ENCODE results near the gene PSMB10.
"Not testable (repeated sequence)": the region's sequence is repeated elsewhere in the genome, so short reads cannot be mapped to it uniquely, and the experiment has no call there.

PSMB10 gene

GRCh38 chr16:67924140-67924906 is 12.3 kb downstream of the PSMB10 start:
- no peak for DNase-seq

DNA sequence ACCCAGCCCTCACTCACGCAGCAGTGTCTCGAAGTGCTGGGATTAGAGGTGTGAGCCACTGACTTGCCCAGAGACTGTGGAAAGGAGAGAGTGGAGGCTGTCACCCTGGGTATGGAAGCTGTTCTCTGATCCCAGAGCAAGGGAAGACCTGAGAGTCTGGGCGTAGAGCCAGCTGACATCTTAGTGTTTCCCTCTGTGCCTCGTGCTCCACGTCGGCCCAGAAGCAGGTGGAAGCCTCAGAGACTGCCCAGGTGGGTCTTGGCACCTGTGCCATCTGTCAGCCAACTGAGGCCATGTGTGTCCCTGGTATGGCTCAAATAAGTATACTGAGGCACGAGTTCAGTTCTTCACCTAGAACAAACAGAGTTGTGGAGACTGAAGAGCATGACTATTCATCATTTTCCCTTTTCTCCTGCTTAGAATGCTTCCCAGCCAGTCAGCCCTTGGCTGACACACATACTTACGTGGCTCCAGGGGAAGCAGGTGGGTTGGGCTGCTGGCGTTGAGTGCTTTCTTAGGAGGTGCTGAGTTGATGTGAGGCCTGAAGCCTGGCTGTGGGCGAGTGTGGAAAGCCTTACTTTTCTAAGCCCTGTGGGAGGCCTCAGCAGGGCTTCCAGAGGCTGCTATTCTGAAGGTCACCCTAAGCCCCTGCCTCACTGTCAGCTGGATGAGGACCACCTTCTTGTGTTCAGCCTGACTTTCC is 13.1 kb downstream of the PSMB10 start:
- no peak for DNase-seq

- no peak for DNase-seq
These were observed 13.9 kb downstream of the PSMB10 start for GRCh38 chr16:67922740-67923139.

DNA sequence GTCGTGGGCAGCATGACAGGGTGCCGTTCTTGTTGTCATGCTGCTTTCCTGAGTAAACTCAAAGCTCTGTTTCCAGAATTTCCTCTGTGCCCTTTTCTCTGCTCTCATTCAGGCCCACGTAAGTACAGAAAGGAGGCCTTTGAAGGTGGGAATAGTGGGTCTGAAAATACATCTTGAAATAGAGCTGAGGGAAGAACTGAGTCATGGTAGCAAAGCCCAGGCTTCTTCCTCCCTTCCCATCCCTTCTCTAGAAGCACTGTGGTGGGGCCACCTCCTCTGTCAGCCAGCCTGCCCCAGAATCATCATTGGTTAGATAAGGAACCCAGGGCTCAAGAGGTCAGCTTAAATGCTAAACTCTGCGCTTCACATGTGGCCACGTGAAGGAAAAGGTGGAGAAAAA is 14.4 kb downstream of the PSMB10 start:
- peak; percentile 44 for DNase-seq

- DNase-seq: peak; percentile 24
These were observed 16.9 kb downstream of the PSMB10 start for GRCh38 chr16:67919622-67920221.

DNA sequence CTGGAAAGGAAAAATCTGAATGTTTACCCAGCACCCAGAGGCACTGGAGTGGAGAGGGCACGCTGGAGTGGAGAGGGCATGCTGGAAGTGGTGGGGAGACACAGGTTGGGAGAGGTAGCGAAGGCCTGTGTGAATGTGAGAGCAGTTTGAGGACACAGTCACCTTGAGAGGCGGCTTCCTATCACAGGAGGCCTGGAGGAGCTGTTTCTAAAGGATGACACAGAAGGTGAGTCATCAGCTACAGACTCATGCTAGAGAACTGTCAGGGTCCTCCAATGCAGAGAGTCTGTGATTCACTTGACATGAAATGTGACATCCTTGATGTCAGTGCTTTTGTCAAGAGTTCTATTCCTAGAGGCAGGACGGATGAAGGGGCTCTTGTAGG is 18.8 kb downstream of the PSMB10 start:
- peak; percentile 13 for DNase-seq

DNA sequence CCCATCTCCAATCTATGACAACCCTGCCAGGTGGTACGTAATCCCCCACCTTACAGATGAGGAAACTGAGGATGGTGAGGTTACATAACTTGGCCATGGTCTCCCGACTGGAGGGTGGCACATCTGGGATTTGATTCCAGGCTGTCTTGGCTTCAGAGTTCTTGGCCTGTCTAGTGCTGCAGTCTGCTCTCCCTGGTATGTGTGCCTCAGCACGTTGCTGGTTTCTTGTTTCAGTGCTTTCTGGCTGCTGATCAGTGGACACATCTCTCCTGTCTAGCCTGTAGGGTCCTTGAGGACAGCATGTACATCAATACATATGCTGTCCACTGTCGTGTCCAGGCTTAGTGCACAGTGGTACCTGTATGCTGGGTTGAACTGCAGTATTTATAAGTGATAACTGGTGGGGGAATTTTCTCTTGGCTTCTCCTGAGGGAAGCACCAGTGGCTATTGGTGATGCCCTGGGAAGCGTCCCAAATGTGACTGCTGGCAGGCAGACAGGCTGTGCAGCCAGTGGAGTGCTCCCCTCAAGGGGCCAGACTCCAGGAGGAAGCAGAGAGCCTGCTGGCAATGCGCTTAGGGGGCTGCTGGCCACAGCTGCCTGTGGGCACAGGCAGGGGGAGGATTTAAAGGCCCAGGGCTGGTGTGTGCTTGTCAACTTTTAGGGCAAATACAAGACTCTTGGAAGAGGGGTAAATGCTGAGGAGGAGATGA is 19.4 kb downstream of the PSMB10 start:
- no peak for DNase-seq

DNA sequence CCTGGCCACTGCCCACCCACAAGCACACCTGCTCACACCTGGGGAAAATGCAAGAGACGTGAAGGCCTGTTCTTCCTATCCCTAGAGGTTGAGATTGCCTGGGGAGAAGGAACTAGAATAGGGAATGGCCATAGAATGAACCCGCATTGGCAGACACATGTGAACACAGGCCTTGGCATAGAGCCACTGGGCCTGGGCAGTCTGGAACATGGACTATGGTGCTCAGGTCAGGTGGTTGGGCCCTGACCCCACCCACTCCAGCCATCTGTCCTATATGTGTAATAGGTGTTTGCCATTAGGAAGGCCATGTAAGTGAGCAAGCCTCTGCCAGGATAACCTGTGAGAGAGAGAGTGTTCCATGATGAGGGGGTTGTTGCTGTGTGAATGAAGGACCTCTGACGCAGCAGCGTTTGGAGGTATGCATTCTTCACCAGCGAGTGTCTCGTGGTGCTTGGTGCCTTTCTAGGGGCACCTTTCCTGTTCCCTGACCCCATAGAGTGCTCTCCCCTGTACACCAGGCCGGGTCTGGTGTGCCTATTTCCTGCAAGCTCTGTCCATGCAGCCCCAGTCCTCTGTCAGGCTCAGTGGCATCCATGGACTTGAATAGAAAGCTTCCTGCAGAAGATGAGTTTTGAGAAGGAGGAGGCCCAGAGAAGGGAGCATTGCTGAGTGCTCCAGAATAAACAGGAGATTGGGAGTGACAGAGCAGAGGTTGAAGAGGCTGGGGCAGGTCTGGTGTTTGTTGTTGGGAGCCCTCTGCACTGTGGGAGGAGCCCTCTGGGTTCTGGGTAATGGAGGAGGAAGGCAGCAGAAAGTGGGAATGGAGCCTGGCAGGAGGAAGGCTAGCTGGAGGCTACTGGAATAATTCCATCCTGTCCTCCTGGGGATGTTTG is 20.6 kb downstream of the PSMB10 start:
- DNase-seq: no peak

DNA sequence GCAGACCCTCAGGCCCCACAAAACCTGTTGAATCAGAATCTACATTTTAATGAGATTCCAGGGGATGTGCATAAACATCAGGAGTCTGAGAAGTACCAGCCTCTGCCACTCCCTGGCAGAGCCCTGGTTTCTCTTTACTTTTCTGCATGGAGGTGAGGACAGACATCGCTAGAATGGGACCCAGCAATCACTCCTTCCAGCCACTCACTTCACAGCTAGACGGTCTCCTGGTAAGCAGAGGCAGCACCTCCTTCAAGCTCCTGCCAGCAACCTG is 21.2 kb downstream of the PSMB10 start:
- not testable (repeated sequence) for DNase-seq

GRCh38 chr16:67914758-67915495 is 21.7 kb downstream of the PSMB10 start:
- DNase-seq: no peak

GRCh38 chr16:67910158-67910557 is 26.5 kb downstream of the PSMB10 start:
- no peak for DNase-seq

DNA sequence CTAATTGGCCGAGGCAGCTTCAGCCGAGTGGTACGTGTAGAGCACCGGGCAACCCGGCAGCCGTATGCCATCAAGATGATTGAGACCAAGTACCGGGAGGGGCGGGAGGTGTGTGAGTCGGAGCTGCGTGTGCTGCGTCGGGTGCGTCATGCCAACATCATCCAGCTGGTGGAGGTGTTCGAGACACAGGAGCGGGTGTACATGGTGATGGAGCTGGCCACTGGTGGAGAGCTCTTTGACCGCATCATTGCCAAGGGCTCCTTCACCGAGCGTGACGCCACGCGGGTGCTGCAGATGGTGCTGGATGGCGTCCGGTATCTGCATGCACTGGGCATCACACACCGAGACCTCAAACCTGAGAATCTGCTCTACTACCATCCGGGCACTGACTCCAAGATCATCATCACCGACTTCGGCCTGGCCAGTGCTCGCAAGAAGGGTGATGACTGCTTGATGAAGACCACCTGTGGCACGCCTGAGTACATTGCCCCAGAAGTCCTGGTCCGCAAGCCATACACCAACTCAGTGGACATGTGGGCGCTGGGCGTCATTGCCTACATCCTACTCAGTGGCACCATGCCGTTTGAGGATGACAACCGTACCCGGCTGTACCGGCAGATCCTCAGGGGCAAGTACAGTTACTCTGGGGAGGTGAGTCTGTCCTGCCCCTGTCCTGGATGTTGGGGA is 27.5 kb downstream of the PSMB10 start:
- no peak for DNase-seq

DNA sequence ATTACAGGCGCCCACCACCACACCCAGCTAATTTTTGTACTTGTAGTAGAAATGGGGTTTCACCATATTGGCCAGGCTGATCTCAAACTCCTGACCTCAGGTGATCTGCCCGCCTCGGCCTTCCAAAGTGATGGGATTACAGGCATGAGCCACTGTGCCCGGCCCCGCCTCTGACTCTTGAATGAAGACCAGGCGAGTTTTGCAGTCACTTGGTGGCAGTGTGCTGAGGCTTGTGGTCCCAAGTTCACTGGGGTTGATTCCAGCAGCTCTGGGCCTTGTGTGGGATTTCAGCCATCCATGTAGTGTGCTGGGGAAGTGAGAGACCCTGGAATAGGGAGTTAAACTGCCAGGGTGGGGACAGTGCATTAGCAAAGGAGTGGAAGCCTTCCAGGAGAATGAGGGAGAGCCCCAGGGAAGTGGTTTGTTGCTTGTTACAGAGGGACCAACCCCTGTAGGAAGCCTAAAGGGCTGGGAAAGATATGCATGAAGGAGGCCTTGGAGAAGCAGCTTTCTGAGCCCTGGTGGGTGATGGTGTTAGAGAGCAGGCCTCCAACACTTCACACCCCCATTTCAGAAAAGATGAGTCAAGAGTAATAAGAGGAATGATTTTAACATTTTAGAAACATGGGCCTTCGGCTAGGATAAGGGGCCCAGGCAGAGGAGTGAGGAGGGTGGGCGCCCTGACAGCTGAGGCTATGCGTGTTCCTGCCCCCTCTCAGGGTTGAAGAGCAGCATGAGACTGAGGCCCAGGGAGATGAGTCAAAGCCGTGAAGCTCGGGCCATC is 29.1 kb downstream of the PSMB10 start:
- DNase-seq: no peak

DNA sequence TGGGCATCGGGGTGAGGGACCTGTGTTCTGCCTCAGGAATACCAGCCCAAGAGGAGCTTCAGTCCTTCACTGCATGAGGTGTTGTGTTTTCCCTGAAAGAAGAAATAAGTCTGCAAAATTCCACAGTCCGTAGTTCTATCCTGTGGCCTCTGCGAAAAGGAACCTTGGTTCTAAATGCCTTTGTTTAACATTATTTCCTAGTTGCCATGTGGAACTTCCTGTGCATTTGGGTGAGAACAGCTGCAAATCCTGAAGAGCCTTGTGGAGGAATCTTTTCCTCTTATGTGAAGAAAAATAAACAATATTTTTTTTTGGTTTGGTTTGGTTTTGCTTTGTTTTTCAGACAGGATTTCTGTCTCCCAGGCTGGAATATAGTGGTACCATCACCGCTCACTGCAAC is 33.8 kb downstream of the PSMB10 start:
- DNase-seq: no peak

DNA sequence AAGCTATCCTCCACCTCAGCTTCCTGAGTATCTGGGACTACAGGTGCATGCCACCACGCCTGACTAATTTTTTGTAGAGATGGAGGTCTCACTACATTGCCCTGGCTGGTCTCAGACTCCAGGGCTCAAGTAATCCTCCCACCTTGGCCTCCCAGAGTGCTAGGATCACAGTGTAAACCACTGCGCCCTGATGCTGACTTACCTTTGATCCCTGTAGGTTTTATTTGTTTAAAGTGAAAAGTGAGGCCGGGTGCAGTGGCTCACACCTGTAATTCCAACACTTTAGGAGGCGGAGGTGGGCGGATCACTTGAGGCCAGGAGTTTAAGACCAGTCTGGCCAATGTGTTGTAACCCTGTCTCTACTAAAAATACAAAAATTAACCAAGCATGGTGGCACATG is 34.9 kb downstream of the PSMB10 start:
- no peak for DNase-seq

GRCh38 chr16:67897231-67897630 is 39.4 kb downstream of the PSMB10 start:
- no peak for DNase-seq

DNA sequence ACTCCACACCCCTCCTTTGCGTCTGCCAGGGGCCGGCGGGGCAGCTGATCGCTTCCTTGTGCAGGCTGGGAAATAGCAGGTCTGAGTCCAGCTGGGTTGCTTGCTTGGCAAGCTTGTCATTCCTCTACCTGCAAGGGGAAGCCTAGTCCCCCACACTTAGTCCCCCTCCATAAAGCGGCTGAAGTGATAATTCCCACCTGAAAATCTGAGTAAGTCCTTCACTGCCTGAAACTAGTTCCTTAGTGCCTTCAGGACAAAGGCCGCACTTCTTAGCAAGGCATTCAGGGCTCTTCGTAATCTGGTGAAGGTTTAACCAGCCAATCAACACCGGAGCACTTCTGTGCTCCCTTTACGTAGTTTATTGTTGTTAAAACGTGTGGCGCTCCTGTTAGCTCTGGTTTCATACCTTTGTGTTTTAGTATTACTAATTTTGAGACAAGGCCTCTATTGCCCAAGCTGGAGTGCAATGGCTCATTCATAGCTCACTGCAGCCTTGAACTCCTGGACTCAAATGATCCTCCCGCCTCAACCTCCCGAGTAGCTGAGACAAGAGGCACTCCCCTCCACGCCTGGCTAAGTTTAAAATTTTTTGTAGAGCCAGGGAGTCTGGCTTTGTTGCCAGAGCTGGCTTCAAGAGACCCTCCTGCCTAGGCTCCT is 42.8 kb downstream of the PSMB10 start:
- peak; percentile 48 for DNase-seq

DNA sequence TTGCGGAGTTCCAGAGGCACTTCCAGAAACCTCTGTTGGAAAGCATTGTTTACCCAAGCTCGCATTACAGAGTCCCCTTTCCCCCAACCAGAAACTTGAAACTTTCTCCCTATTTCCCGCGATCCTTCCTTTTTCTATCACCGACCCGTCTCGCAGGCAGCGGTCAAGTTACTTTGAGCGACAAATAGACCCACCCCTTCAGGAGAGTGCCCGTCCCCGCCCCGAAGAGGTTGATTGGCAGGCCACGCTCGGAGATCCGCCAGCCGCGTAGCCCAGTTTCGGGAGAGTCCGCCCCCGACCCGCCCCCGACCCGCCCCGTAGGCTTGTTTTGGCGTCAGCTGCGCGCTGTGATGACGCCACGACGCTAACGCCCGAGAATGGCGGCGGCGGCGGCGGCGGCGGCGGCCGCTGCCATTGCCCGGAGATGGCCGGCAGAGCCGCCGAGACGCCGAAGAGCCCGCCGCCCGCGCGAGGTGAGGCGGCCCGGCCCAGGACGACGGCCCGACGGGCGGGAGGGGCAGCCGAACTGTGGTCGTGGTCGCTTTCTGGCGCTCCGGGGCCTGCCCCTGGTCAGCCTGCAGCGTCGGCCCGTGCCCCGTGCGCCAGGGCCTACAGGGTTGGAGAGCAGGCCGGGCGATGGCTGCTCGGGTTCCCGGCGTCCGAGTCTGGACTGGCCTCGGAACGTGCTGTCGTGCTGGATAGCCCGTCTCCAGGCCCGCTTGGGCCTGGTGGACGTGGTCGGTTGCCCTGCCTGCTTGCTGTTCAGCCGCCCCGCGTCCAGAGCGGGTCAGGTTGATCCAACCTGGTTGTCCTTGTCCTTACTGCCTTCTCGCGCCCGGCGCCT is 43.5 kb downstream of the PSMB10 start, which contains the start of gene PSKH1:
PSKH1 (plus strand) TSS at position 356 of the 844 bp plus-strand sequence. CDS start 15,496 bp downstream, outside the sequence.
- peak; percentile 98 for DNase-seq

GRCh38 chr16:67892375-67892774 is 44.3 kb downstream of the PSMB10 start:
- DNase-seq: peak; percentile 70
